BE2C (cell line): ENCODE measurements around the gene GREM1.

Source experiments
- DNase-seq: peaks from one replicate; pipeline ENCODE4 v3.0.0-alpha.2; 2020
- H3K27me3 ChIP-seq: fragments of 250-450 bp; sonication (Bioruptor Pico); 2 replicates; pipeline ENCODE4 v1.5.1; 2020; ENCODE audit warnings: mild to moderate bottlenecking
- H3K36me3 ChIP-seq: fragments of 250-450 bp; sonication (Bioruptor Pico); 2 replicates; pipeline ENCODE4 v1.5.1; 2020; ENCODE audit warnings: mild to moderate bottlenecking
- H3K4me1 ChIP-seq: fragments of 250-450 bp; sonication (Bioruptor Pico); 2 replicates; pipeline ENCODE4 v1.5.1; 2020
- H3K4me3 ChIP-seq: 2 replicates; pipeline ENCODE4 v1.5.1; 2011; ENCODE audit warnings: low read depth, low read length
- H3K9me3 ChIP-seq: fragments of 250-450 bp; sonication (Bioruptor Pico); 2 replicates; pipeline ENCODE4 v1.5.1; 2020
- TF ChIP-seq, protein P1 (sequence below): IDR thresholded peaks from 2 replicates; pipeline ENCODE4 v1.5.1; 2012; ENCODE audit warnings: mild to moderate bottlenecking, low read depth, low read length

Gene GREM1

DNA sequence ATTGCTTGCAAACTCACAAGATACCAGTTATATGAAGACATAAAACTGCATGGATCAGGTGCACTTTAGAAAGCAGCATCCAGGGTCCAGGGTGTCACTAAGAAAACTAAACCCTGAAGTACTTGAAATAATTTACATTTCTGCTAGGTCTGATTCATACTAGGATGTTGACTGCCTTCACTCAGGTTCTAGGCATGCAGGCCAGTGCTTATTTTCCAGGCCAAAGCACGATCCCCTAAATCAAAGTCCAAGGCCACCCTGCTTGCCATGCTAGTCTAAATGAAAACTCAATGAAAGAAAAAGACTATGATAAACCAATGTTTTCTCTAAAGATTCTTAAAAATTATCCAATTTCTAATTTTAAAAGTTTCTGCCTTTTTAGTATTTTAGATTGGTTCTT is 49.4 kb downstream of the GREM1 start:
- no peak overlapping the region for H3K4me3 ChIP-seq
- DNase-seq: no peak
- TF ChIP-seq, protein P1, sequence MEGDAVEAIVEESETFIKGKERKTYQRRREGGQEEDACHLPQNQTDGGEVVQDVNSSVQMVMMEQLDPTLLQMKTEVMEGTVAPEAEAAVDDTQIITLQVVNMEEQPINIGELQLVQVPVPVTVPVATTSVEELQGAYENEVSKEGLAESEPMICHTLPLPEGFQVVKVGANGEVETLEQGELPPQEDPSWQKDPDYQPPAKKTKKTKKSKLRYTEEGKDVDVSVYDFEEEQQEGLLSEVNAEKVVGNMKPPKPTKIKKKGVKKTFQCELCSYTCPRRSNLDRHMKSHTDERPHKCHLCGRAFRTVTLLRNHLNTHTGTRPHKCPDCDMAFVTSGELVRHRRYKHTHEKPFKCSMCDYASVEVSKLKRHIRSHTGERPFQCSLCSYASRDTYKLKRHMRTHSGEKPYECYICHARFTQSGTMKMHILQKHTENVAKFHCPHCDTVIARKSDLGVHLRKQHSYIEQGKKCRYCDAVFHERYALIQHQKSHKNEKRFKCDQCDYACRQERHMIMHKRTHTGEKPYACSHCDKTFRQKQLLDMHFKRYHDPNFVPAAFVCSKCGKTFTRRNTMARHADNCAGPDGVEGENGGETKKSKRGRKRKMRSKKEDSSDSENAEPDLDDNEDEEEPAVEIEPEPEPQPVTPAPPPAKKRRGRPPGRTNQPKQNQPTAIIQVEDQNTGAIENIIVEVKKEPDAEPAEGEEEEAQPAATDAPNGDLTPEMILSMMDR: no peak

DNA sequence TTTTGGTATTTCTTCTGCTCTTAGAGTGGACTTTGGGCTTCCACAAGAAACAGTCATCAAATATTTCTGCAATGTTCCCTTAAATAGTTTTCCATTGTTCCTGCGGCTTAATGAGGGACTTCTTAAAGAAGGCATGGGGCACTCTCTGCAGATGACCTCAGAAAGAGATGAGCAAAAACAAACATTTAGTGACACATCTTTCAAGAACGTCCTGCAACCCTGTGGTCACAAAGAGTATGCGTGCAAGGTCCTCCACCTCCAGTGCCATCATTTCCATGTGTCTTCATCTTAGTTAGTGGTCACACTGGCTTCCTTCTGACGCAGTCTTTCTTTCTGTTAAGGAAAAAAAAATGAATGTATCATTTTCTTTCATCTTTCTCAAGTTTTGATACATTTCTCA is 56.2 kb downstream of the GREM1 start:
- no peaks in the 10 kb centered on the region for H3K27me3 ChIP-seq
- TF ChIP-seq, protein P1: no peak
- H3K4me3 ChIP-seq: no peak overlapping the region
- no peaks in the 10 kb centered on the region for H3K4me1 ChIP-seq
- no peak for DNase-seq
- H3K9me3 ChIP-seq: no peaks in the 10 kb centered on the region
- no peaks in the 10 kb centered on the region for H3K36me3 ChIP-seq

More for the DNA sequence above, 49.4 kb downstream of the GREM1 start:
- H3K9me3 ChIP-seq: no peaks in the 10 kb centered on the region
- no peaks in the 10 kb centered on the region; the same call in 1 of the 2 replicates for H3K27me3 ChIP-seq
- H3K4me1 ChIP-seq: no peaks in the 10 kb centered on the region
- H3K36me3 ChIP-seq: no peaks in the 10 kb centered on the region

DNA sequence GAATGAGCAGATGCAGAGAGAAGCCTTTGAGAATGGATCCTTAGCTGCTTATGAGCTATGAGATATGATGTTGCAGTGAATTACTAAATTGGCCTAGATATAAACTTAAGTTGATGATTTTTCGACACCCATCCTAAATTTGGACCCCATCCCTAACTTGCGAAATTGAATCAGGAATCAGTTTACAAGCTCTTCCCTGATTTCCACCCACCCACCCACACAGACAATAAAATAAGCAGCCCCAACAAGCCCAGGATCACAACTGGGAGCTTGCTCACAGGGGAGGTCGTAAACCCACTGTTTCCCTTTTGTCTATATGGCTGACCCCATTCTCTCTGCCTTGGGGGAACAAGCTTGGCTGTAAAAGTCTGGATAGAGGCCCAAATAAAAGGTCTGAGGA is 57.3 kb downstream of the GREM1 start:
- Histone ChIP-seq H3K27me3 (no peaks in the 10 kb centered on the region), H3K9me3 (no peaks in the 10 kb centered on the region), H3K4me1 (no peaks in the 10 kb centered on the region), H3K4me3 (no peak overlapping the region), H3K36me3 (no peaks in the 10 kb centered on the region)
- no peak for DNase-seq
- TF ChIP-seq, protein P1: no peak

DNA sequence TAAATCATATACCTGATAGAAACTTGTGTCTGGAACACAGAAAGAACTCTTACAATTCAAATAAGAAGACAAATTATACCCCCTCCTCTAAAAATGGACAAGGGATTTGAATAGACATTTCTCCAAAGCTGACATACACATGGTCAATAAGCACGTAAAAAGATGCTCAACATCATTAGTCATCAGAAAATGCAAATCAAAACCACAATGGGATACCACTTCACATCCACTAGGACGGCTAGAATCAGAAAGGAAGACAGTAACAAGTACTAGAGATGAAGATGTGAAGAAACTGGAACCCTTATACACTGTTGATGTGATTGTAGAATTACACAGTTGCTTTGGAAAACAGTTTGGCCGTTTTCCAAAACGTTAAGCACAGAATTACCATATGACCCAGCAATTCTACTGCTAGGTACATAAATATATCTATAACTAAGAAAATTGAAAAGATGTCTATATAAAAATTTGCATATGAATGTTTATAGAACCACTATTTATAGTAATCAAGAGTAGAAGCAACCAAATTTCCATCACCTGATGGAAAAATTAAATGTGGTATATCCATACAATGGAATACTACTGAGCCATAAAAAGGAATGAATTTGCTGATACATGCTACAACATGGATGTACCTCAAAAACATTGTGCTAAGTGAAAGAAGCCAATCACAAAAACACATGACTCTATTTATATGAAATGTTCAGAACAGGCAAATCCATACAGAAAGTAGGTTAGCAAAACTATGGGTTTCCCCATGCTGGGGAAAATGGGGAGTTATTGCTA is 60.8 kb downstream of the GREM1 start:
- Histone ChIP-seq H3K9me3 (no peaks in the 10 kb centered on the region), H3K27me3 (no peaks in the 10 kb centered on the region), H3K4me3 (no peak overlapping the region), H3K36me3 (no peaks in the 10 kb centered on the region), H3K4me1 (no peaks in the 10 kb centered on the region)
- no peak for DNase-seq
- TF ChIP-seq, protein P1: no peak

DNA sequence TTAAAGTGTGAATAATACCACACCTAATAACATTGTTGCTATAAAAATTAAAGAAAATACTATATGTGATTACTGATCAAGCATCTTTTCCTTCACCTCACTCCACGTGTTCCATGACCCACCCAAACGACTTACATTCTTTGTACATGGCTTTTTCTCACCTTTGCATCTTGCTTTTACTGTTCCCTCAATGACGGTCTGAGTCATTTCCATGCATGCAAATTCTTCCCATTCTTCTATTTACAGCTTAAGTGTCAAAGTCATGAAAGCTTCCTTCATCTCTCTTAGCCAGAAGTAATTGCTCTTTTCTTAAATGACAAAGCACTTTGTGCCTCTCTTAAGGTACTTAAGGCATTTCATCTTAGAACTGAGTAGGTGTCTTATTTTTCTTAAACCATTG is 64.0 kb downstream of the GREM1 start:
- H3K27me3 ChIP-seq: no peaks in the 10 kb centered on the region
- no peaks in the 10 kb centered on the region for H3K4me1 ChIP-seq
- DNase-seq: no peak
- H3K9me3 ChIP-seq: no peaks in the 10 kb centered on the region
- no peaks in the 10 kb centered on the region for H3K36me3 ChIP-seq
- TF ChIP-seq, protein P1: no peak
- no peak overlapping the region for H3K4me3 ChIP-seq

DNA sequence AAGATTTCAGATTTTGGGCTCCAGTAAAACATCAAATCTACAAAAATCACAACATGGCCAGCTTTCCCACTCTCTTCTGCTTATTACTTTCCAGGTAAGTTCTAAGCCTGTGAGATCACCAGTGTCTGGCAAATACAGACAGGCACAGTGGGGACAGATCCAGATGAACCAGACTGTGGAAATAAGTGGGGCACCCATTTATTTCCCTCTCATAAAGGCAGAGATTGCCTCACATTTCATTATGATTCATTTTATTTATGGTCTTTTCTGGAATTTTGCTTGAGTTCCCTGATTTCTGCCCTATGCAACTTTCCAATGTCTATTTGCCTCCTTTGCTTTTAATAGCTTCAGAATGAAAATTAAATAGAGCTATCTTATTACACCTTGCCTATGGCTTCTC is 66.8 kb downstream of the GREM1 start:
- Histone ChIP-seq H3K4me1 (no peaks in the 10 kb centered on the region), H3K4me3 (no peak overlapping the region), H3K27me3 (no peaks in the 10 kb centered on the region), H3K36me3 (no peaks in the 10 kb centered on the region), H3K9me3 (no peaks in the 10 kb centered on the region)
- no peak for DNase-seq
- TF ChIP-seq, protein P1: no peak
